Left kidney (tissue), 8 donors: ENCODE measurements around the gene TAPBP. TPM values are rescaled to one million over a fixed set of nuclear protein-coding genes. Genes with fewer than 3 reads are reported as not detected.
"Not testable (repeated sequence)": the region's sequence is repeated elsewhere in the genome, so short reads cannot be mapped to it uniquely, and the experiment has no call there.

Experiments used
- DNase-seq: peaks from one replicate; pipeline ENCODE4 v3.0.0-alpha.2; 2013
- long read RNA-seq, 8 donors: transcript quantifications; one replicate each; lab custom pipeline, GENCODE V29; 2026
- polyA plus RNA-seq: library from polyadenylated mRNA; unstranded; fragments of 120-200 nt; gene quantifications from one replicate; pipeline ENCODE4 v1.2.1, GENCODE V29; 2013; ENCODE audit not compliant: insufficient read length

The TAPBP gene
- 37.6 TPM for polyA plus RNA-seq
- long read RNA-seq, donor 1, transcript TAPBP-234 (8 exons, 3,759 nt) = major isoform, 12 of 90 reads
- long read RNA-seq, donor 1, partial matches to known transcripts = 70 of 90 reads
- long read RNA-seq, donor 1, other reads (novel, unspliced or antisense) = 5 of 90 reads
- long read RNA-seq, donor 2, transcript TAPBP-235 (5 exons, 1,239 nt) = major isoform, 6 of 22 reads
- long read RNA-seq, donor 2, partial matches to known transcripts = 9 of 22 reads
- long read RNA-seq, donor 2, other reads (novel, unspliced or antisense) = 0 of 22 reads
- long read RNA-seq, donor 3, partial matches to known transcripts = 0 of 6 reads
- long read RNA-seq, donor 3, other reads (novel, unspliced or antisense) = 0 of 6 reads
- long read RNA-seq, donor 4, partial matches to known transcripts = 0 of 2 reads
- long read RNA-seq, donor 4, other reads (novel, unspliced or antisense) = 0 of 2 reads
- long read RNA-seq, donor 5, partial matches to known transcripts = 0 of 3 reads
- long read RNA-seq, donor 5, other reads (novel, unspliced or antisense) = 0 of 3 reads
- long read RNA-seq, donor 6, partial matches to known transcripts = 9 of 10 reads
- long read RNA-seq, donor 6, other reads (novel, unspliced or antisense) = 0 of 10 reads
- long read RNA-seq, donor 7, transcript TAPBP-235 (5 exons, 1,239 nt) = major isoform, 5 of 22 reads
- long read RNA-seq, donor 7, partial matches to known transcripts = 15 of 22 reads
- long read RNA-seq, donor 7, other reads (novel, unspliced or antisense) = 0 of 22 reads
- long read RNA-seq, donor 8, partial matches to known transcripts = 0 of 2 reads
- long read RNA-seq, donor 8, other reads (novel, unspliced or antisense) = 0 of 2 reads

- peak; percentile 57 for DNase-seq
These were observed at the start of gene TAPBP for GRCh38 chr6:33313709-33314514. Gene TAPBP, minus strand, starts transcription at chr6:33314078. Its CDS starts 37 bp downstream, at chr6:33314041.

GRCh38 chr6:33363486-33363885, 49.6 kb upstream of the TAPBP start:
- DNase-seq = not testable (repeated sequence)

- DNase-seq = no peak
These were observed 45.5 kb upstream of the TAPBP start for GRCh38 chr6:33359331-33359730.

DNA sequence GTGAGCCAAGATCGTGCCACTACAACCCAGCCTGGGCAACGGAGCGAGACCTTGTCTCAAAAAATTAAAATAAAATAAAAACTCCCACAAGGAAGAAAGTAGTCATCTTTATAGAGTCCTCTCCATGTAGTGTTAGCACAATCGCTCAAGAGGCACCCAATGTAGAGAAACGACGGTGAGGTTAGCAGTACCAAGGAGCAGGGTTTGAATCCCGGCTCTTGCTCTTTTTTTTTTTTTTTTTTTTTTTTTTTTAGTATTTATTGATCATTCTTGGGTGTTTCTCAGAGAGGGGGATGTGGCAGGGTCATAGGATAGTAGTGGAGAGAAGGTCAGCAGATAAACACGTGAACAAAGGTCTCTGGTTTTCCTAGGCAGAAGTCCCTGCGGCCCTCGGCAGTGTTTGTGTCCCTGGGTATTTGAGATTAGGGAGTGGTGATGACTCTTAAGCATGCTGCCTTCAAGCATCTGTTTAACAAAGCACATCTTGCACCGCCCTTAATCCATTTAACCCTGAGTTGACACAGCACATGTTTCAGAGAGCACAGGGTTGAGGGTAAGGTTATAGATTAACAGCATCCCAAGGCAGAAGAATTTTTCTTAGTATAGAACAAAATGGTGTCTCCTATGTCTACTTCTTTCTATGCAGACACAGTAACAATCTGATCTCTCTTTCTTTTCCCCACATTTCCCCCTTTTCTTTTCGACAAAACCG, 43.4 kb upstream of the TAPBP start:
- not testable (repeated sequence) for DNase-seq

DNA sequence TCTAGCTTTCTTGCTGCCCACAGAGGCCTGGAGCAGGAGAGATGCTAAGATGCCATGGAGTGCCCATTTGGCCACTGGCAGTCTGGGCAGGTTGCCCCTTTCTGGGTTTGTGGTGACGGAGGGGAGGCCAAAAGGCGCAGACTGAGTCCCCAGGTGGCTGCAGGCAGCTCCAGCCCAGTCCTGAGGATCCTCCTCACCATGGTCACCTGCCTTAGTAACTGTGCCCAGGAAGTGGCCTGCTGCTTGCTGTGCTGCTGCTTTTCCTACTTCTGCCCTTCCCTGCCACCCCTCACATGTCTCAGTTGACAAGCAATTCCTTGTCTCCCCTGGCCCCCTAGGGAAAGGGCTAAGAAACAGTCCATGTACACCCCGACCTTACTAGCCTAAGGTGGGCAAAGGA, 42.4 kb upstream of the TAPBP start:
- no peak for DNase-seq

GRCh38 chr6:33355860-33356259, 42.0 kb upstream of the TAPBP start:
- not testable (repeated sequence) for DNase-seq

DNA sequence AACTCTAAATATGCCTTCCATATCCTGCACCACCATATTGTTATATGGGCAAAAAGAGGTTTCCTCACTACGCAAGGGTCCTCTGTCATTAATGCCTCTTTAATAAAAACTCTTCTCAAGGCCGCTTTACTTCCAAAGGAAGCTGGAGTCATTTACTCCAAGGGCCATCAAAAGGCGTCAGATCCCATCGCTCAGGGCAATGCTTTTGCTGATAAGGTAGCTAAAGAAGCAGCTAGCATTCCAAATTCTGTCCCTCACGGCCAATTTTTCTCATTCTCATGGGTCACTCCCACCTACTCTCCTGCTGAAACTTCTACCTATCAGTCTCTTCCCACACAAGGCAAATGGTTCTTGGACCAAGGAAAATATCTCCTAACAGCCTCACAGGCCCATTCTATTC, 33.9 kb upstream of the TAPBP start:
- DNase-seq = no peak

DNA sequence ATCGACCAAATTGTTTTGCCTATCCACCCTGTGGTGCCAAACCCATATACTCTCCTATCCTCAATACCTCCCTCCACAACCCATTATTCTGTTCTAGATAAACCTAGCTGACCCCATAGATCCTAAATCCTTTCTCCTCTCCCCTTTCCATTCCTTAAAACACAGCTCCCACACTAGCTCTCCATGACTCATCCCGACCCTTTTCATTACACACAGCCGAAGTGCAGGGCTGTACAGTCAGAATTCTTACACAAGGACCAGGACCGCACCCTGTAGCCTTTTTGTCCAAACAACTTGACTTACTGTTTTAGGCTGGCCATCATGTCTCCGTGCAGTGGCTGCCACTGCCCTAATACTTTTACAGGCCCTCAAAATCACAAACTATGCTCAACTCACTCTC, 33.1 kb upstream of the TAPBP start:
- not testable (repeated sequence) for DNase-seq

GRCh38 chr6:33344701-33345697, 31.1 kb upstream of the TAPBP start:
- peak; percentile 68 for DNase-seq

- DNase-seq = no peak
These were observed 30.2 kb upstream of the TAPBP start for GRCh38 chr6:33343953-33344611.

GRCh38 chr6:33343606-33343952, 29.7 kb upstream of the TAPBP start:
- DNase-seq = not testable (repeated sequence)

DNA sequence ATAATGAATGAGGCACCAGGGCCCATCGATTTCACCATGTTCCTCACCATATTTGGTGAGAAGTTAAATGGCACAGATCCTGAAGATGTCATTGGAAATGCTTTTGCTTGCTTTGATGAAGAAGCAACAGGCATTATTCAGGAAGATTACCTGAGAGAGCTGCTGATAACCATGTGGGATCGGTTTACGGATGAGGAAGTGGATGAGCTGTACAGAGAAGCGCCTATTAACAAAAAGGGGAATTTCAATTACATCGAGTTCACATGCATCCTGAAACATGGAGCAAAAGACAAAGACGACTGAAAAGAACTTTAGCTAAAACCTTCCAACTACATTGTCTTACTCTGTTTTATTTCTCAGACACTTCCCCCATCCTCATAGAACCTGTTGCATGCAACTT, 25.3 kb upstream of the TAPBP start:
- DNase-seq = no peak

GRCh38 chr6:33336495-33336894, 22.6 kb upstream of the TAPBP start:
- no peak for DNase-seq

- DNase-seq = no peak
These were observed 22.0 kb upstream of the TAPBP start for GRCh38 chr6:33335916-33336315.

DNA sequence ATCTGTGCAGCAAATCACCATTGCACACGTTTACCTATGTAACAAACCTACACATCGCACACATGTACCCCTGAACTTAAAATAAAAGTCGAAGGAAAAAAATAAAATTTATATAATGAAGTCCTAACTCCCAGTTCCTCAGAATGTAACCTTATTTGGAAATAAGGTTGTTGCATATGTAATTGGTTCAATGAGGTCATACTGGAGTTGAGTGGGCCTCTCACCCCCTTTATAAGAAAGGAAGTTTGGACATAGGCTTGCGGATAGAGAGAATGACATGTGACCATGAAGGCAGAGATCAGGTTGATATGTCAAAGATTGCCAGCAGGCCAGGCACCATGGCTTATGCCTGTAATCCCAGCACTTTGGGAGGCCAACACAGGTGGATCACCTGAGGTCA, 19.8 kb upstream of the TAPBP start:
- DNase-seq = no peak

- no peak for DNase-seq
These were observed 16.9 kb upstream of the TAPBP start for GRCh38 chr6:33330736-33331135.

GRCh38 chr6:33329058-33329457, 15.2 kb upstream of the TAPBP start:
- DNase-seq = no peak

DNA sequence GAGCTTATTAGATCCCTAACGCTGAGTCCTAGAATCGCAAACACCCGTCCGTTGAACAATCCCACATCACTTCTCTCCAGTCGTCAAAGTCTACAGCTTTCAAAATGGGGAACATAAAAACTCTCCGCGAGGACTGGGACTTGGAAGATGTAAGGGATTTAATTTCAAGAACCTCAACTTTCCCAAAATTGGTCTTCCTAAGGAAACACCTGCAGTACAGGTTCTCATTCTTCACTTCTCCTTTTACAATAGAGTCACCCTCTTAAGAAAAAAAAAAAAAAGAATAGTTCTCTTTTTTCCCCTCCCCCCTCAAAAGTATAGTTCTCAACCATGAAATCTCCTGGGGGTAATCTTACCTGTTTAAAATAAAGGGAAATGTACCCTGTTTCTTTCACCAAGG, 10.2 kb upstream of the TAPBP start:
- DNase-seq = no peak

- DNase-seq = no peak
These were observed 9.7 kb upstream of the TAPBP start for GRCh38 chr6:33323623-33323948.

DNA sequence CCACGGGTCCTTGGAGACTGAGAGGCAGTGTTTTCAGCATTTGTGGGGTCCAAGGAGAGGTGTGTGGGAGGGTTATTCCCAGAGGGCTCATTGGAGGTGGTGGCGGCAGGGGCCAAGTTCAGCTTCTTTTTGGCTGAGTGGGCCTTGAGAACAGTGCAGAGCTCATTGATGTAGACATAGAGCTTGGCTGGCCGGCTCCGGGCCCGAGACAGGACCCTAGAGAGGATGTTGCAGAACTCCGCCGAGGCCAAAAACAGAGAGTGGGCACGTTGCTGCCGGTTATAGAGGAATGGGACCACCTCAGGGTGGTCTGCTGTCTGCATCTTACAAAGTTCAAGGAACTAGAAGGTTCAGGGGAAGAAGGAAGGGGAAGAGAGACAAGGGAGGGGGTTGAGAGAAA, 7.3 kb upstream of the TAPBP start:
- DNase-seq = no peak
